Measurements from ENCODE around the gene UCHL3. TPM values are rescaled to one million over a fixed set of nuclear protein-coding genes. Genes with fewer than 3 reads are reported as not detected.
A peak's percentile ranks its signal among the peaks of the same experiment; 100 is the strongest.

Gene UCHL3
- polyA plus RNA-seq, 3 donors = 22.4 to 66.8 (median 51.8) TPM

GRCh38 chr13:75541287-75541686 is 8.3 kb upstream of the UCHL3 start:
- TF ChIP-seq CTCF (IDR thresholded peaks at IDR 0.05) = no peak
- H3K4me3 Mint-ChIP-seq = no peak overlapping the region
- peaks cover 26% of the 10 kb centered on the region for H3K4me1 Mint-ChIP-seq
- Histone ChIP-seq H3K27ac (ENCODE audit: low read depth in 1 of 2, low read length in 2 of 2) (peak overlapping the region in 1 of 2 donors; percentile 50), H3K4me3 (replicated peaks in 1 of 3; ENCODE audit: low read depth in 2 of 3, low read length in 3 of 3) (peak overlapping the region in 1 of 3 experiments; percentile 28), H3K9ac (ENCODE audit: insufficient read depth, low read length, poor library complexity, severe bottlenecking) (no peak overlapping the region), H3K9me3 (replicated peaks in 1 of 2; ENCODE audit: control insufficient read depth in 1 of 2, insufficient read depth in 1 of 2, low read length in 2 of 2) (no peaks in the 10 kb centered on the region), H4K20me1 (ENCODE audit: insufficient read depth, low read length) (peaks cover 3% of the 10 kb centered on the region), H3K79me2 (ENCODE audit: insufficient read depth, low read length) (peaks cover 14% of the 10 kb centered on the region), H3K4me2 (replicated peaks; ENCODE audit: extremely low read depth, low read length, poor library complexity, severe bottlenecking) (peak overlapping the region; percentile 28), H3K27me3 (ENCODE audit: control insufficient read depth in 2 of 2, insufficient read depth in 2 of 2, low read length in 2 of 2) (no peaks in the 10 kb centered on the region), H3K4me1 (ENCODE audit: control insufficient read depth in 1 of 2, insufficient read depth in 2 of 2, low read length in 2 of 2) (peaks cover 21 to 32% of the 10 kb centered on the region in 2 donors), H2AFZ (ENCODE audit: insufficient read depth, low read depth, low read length, poor library complexity, severe bottlenecking) (no peak overlapping the region), H3K36me3 (replicated peaks in 1 of 2; ENCODE audit: control insufficient read depth in 1 of 2, insufficient read depth in 2 of 2, low read length in 2 of 2) (no peaks in the 10 kb centered on the region)
- H3K9me3 Mint-ChIP-seq = no peaks in the 10 kb centered on the region
- H3K36me3 Mint-ChIP-seq = peaks cover 0 to 1% of the 10 kb centered on the region in 2 donors
- intact Hi-C loops (cut with micrococcal nuclease) = no loop called here
- peak overlapping the region; percentile 0 to 89 (median 73) for H3K27ac Mint-ChIP-seq
- DNase-seq = peak; percentile 80 to 88 (median 88)
- peaks cover 0 to 1% (median 0%) of the 10 kb centered on the region in 3 donors for H3K27me3 Mint-ChIP-seq (ENCODE audit: low read depth in 3 of 3)
- WGBS (ENCODE audit: insufficient coverage) = 7% methylated on average over 3 of the region's 4 CpGs

GRCh38 chr13:75541961-75542360 is 7.6 kb upstream of the UCHL3 start:
- Mint-ChIP-seq H3K4me1 (peaks cover 20% of the 10 kb centered on the region), H3K9me3 (no peaks in the 10 kb centered on the region), H3K27ac (no peak overlapping the region), H3K27me3 (ENCODE audit: low read depth in 3 of 3) (peaks cover 0 to 1% (median 0%) of the 10 kb centered on the region in 3 donors), H3K36me3 (no peaks in the 10 kb centered on the region), H3K4me3 (no peak overlapping the region)
- Histone ChIP-seq H3K27ac (ENCODE audit: low read depth in 1 of 2, low read length in 2 of 2) (no peak overlapping the region), H3K4me3 (replicated peaks in 1 of 3; ENCODE audit: low read depth in 2 of 3, low read length in 3 of 3) (no peak overlapping the region), H2AFZ (ENCODE audit: insufficient read depth, low read depth, low read length, poor library complexity, severe bottlenecking) (no peak overlapping the region), H3K36me3 (replicated peaks in 1 of 2; ENCODE audit: control insufficient read depth in 1 of 2, insufficient read depth in 2 of 2, low read length in 2 of 2) (no peaks in the 10 kb centered on the region), H4K20me1 (ENCODE audit: insufficient read depth, low read length) (no peaks in the 10 kb centered on the region), H3K9me3 (replicated peaks in 1 of 2; ENCODE audit: control insufficient read depth in 1 of 2, insufficient read depth in 1 of 2, low read length in 2 of 2) (no peaks in the 10 kb centered on the region), H3K9ac (ENCODE audit: insufficient read depth, low read length, poor library complexity, severe bottlenecking) (no peak overlapping the region), H3K4me1 (ENCODE audit: control insufficient read depth in 1 of 2, insufficient read depth in 2 of 2, low read length in 2 of 2) (peaks cover 15 to 25% of the 10 kb centered on the region in 2 donors), H3K27me3 (ENCODE audit: control insufficient read depth in 2 of 2, insufficient read depth in 2 of 2, low read length in 2 of 2) (no peaks in the 10 kb centered on the region), H3K79me2 (ENCODE audit: insufficient read depth, low read length) (peaks cover 7% of the 10 kb centered on the region), H3K4me2 (replicated peaks; ENCODE audit: extremely low read depth, low read length, poor library complexity, severe bottlenecking) (no peak overlapping the region)
- TF ChIP-seq CTCF (IDR thresholded peaks at IDR 0.05) = no peak
- DNase-seq = no peak
- WGBS (ENCODE audit: insufficient coverage) = no CpG with 5 or more reads among the region's 1 CpG
- intact Hi-C loops (cut with micrococcal nuclease) = no loop called here

All from CD14-positive monocyte (primary cell).